ENCODE data around the gene TUBG1. TPM values are rescaled to one million over a fixed set of nuclear protein-coding genes. Genes with fewer than 3 reads are reported as not detected.

Gene TUBG1
- polyA plus RNA-seq, 2 of the 4 experiments (the other 2 are of a cell fraction): 73.3 to 156 TPM

- ChIA-PET CTCF (interaction anchor here (0.9 to 15.8 kb wide), 9 partner anchors 16 to 251 kb away, joined by 3 to 394 read pairs (median 4); partner anchors contain the start of genes BECN1, CCR10, COASY and MLX), POLR2A (no interaction called here)
- H3K4me3 ChIP-seq: no peak overlapping the region
- H3K9me3 ChIP-seq: no peaks in the 10 kb centered on the region
- FAIRE-seq: no peak
- H3K27ac ChIP-seq: no peak overlapping the region
- 79% methylated on average over 5 of the region's 10 CpGs for WGBS (ENCODE audit: missing lambda C conversion rate)
- no peak for DNase-seq (ENCODE audit: low read depth in 1 of 2, low spot score in 1 of 2)
- no peak for ATAC-seq
- no peak overlapping the region for H3K4me2 ChIP-seq
- TF ChIP-seq CHD2 (IDR thresholded peaks at IDR 0.05; ENCODE audit: low read length, partially characterized antibody): no peak
- no peak for TF ChIP-seq CBX2 (IDR thresholded peaks at IDR 0.05; ENCODE audit: borderline replicate concordance, low read depth)
- no peak for TF ChIP-seq HMGXB4 (CRISPR knock-in tag; IDR thresholded peaks at IDR 0.05; ENCODE audit: borderline replicate concordance)
- TF ChIP-seq ZNF302 (CRISPR knock-in tag; IDR thresholded peaks at IDR 0.05): no peak
- H3K4me1 ChIP-seq: peaks cover 8% of the 10 kb centered on the region; the same call in 2 of the 3 replicates
Observed at GRCh38 chr17:42581744-42582270, 27.7 kb upstream of the TUBG1 start.

GRCh38 chr17:42584880-42585279 lies 24.6 kb upstream of the TUBG1 start:
- 84% methylated on average over 9 of the region's 9 CpGs for WGBS (ENCODE audit: missing lambda C conversion rate)
- Histone ChIP-seq H3K4me3 (no peak overlapping the region), H3K27ac (no peak overlapping the region), H3K4me1 (no peaks in the 10 kb centered on the region), H3K9me3 (no peaks in the 10 kb centered on the region), H3K4me2 (no peak overlapping the region)
- no peak for TF ChIP-seq ATOH8 (CRISPR knock-in tag; IDR thresholded peaks at IDR 0.05; ENCODE audit: low read depth)
- no peak for TF ChIP-seq ZC3H11A (IDR thresholded peaks at IDR 0.05)
- no peak for TF ChIP-seq HMGXB4 (CRISPR knock-in tag; IDR thresholded peaks at IDR 0.05; ENCODE audit: borderline replicate concordance)
- TF ChIP-seq FOXS1 (CRISPR knock-in tag; IDR thresholded peaks at IDR 0.05): no peak
- no peak for TF ChIP-seq GATA3 (IDR thresholded peaks at IDR 0.05; ENCODE audit: borderline replicate concordance)
- TF ChIP-seq MAX (IDR thresholded peaks at IDR 0.05): no peak
- no peak for TF ChIP-seq MYC (IDR thresholded peaks at IDR 0.05; ENCODE audit: borderline replicate concordance, low read length)
- no peak for TF ChIP-seq EHF (CRISPR knock-in tag; IDR thresholded peaks at IDR 0.05)
- ATAC-seq: no peak
- ChIA-PET CTCF (interaction anchor here (0.9 to 15.8 kb wide), 6 partner anchors 6 to 239 kb away, joined by 3 to 394 read pairs (median 13); partner anchors contain the start of genes BECN1, CCR10, PLEKHH3 and PSMC3IP), POLR2A (interaction anchor here (0.6 kb wide), 2 partner anchors 25 to 635 kb away, joined by 5 read pairs; partner anchors contain the start of gene TUBG1)
- FAIRE-seq: no peak
- no peak for DNase-seq (ENCODE audit: low read depth in 1 of 2, low spot score in 1 of 2)

GRCh38 chr17:42585353-42585752 lies 24.1 kb upstream of the TUBG1 start:
- ChIA-PET POLR2A (interaction anchor here (0.6 kb wide), 2 partner anchors 24 to 634 kb away, joined by 5 read pairs; partner anchors contain the start of gene TUBG1), CTCF (interaction anchor here (1.5 to 15.8 kb wide), 4 partner anchors 7 to 239 kb away, joined by 3 to 394 read pairs (median 64); partner anchors contain the start of genes BECN1, CCR10, PLEKHH3 and PSMC3IP)
- H3K4me1 ChIP-seq: no peaks in the 10 kb centered on the region
- WGBS (ENCODE audit: missing lambda C conversion rate): 78% methylated on average over 1 of the region's 1 CpG
- H3K4me3 ChIP-seq: no peak overlapping the region
- no peak overlapping the region for H3K4me2 ChIP-seq
- DNase-seq (ENCODE audit: low read depth in 1 of 2, low spot score in 1 of 2): no peak
- H3K9me3 ChIP-seq: no peaks in the 10 kb centered on the region
- H3K27ac ChIP-seq: no peak overlapping the region
- no peak for ATAC-seq
- FAIRE-seq: no peak
- TF ChIP-seq MYC (IDR thresholded peaks at IDR 0.05; ENCODE audit: borderline replicate concordance, low read length) (no peak), HEYL (CRISPR knock-in tag; IDR thresholded peaks at IDR 0.05) (no peak), HOXB5 (CRISPR knock-in tag; IDR thresholded peaks at IDR 0.05) (no peak), BHLHE40 (IDR thresholded peaks at IDR 0.05; ENCODE audit: low read depth, low read length) (no peak), JUN (IDR thresholded peaks at IDR 0.05) (no peak), CEBPB (IDR thresholded peaks at IDR 0.05) (no peak), GATA3 (IDR thresholded peaks at IDR 0.05; ENCODE audit: borderline replicate concordance) (no peak), ATOH8 (CRISPR knock-in tag; IDR thresholded peaks at IDR 0.05; ENCODE audit: low read depth) (no peak), ESRRA (IDR thresholded peaks at IDR 0.05; ENCODE audit: borderline replicate concordance, low read length) (no peak), MAZ (IDR thresholded peaks at IDR 0.05; ENCODE audit: borderline replicate concordance, low read depth, low read length) (no peak), HMGXB4 (CRISPR knock-in tag; IDR thresholded peaks at IDR 0.05; ENCODE audit: borderline replicate concordance) (no peak), EHF (CRISPR knock-in tag; IDR thresholded peaks at IDR 0.05) (no peak), SREBF2 (IDR thresholded peaks at IDR 0.05) (no peak), CTCF (IDR thresholded peaks at IDR 0.05) (no peak), HES2 (IDR thresholded peaks at IDR 0.05) (no peak)

Data from A549 (cell line).